ENCODE measurements around the gene SGO1. TPM values are rescaled to one million over a fixed set of nuclear protein-coding genes. Genes with fewer than 3 reads are reported as not detected.

The SGO1 gene

DNA sequence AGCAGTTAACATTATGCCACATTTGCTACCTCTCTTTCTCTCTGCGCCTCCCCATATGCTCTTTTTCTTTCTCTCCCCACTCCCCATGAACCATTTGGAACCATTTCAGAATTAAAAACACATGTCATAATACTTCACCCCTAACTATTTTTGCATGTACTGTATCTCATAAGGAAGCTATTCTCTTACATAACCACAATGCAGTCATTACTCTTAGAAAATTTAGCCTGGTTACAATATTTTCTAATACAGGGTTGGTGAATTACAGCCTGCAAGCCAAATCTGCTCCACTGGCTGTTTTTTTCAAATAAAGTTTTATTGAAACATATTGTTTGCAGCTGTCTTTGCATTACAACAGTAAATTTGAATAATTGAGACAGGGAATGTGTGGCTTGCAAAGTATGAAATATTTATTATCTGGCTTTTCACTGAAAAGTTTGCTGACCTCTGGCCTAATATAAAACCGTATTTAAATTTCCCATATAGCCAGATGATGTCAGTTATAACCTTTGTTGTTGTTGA, 62.8 kb downstream of the SGO1 start:
- Histone ChIP-seq H3K4me3 (replicated peaks; ENCODE audit: insufficient read depth, low read length) (no peak overlapping the region), H3K27ac (replicated peaks) (no peak overlapping the region), H3K27me3 (ENCODE audit: insufficient read depth, poor library complexity, severe bottlenecking) (no peaks in the 10 kb centered on the region)
- TF ChIP-seq SPI1 (IDR thresholded peaks at IDR 0.05; ENCODE audit: borderline replicate concordance, low read depth) (no peak), GABPA (IDR thresholded peaks at IDR 0.05; ENCODE audit: low read depth) (no peak)
- TF ChIP-seq, protein P1, sequence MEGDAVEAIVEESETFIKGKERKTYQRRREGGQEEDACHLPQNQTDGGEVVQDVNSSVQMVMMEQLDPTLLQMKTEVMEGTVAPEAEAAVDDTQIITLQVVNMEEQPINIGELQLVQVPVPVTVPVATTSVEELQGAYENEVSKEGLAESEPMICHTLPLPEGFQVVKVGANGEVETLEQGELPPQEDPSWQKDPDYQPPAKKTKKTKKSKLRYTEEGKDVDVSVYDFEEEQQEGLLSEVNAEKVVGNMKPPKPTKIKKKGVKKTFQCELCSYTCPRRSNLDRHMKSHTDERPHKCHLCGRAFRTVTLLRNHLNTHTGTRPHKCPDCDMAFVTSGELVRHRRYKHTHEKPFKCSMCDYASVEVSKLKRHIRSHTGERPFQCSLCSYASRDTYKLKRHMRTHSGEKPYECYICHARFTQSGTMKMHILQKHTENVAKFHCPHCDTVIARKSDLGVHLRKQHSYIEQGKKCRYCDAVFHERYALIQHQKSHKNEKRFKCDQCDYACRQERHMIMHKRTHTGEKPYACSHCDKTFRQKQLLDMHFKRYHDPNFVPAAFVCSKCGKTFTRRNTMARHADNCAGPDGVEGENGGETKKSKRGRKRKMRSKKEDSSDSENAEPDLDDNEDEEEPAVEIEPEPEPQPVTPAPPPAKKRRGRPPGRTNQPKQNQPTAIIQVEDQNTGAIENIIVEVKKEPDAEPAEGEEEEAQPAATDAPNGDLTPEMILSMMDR (IDR thresholded peaks at IDR 0.05; ENCODE audit: insufficient read depth, low read length) = no peak
- TF ChIP-seq, protein P2, sequence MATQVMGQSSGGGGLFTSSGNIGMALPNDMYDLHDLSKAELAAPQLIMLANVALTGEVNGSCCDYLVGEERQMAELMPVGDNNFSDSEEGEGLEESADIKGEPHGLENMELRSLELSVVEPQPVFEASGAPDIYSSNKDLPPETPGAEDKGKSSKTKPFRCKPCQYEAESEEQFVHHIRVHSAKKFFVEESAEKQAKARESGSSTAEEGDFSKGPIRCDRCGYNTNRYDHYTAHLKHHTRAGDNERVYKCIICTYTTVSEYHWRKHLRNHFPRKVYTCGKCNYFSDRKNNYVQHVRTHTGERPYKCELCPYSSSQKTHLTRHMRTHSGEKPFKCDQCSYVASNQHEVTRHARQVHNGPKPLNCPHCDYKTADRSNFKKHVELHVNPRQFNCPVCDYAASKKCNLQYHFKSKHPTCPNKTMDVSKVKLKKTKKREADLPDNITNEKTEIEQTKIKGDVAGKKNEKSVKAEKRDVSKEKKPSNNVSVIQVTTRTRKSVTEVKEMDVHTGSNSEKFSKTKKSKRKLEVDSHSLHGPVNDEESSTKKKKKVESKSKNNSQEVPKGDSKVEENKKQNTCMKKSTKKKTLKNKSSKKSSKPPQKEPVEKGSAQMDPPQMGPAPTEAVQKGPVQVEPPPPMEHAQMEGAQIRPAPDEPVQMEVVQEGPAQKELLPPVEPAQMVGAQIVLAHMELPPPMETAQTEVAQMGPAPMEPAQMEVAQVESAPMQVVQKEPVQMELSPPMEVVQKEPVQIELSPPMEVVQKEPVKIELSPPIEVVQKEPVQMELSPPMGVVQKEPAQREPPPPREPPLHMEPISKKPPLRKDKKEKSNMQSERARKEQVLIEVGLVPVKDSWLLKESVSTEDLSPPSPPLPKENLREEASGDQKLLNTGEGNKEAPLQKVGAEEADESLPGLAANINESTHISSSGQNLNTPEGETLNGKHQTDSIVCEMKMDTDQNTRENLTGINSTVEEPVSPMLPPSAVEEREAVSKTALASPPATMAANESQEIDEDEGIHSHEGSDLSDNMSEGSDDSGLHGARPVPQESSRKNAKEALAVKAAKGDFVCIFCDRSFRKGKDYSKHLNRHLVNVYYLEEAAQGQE (IDR thresholded peaks at IDR 0.05; ENCODE audit: insufficient replicate concordance, low read depth) = no peak
- DNase-seq (ENCODE audit: low read depth in 1 of 2, low spot score in 1 of 2) = no peak

DNA sequence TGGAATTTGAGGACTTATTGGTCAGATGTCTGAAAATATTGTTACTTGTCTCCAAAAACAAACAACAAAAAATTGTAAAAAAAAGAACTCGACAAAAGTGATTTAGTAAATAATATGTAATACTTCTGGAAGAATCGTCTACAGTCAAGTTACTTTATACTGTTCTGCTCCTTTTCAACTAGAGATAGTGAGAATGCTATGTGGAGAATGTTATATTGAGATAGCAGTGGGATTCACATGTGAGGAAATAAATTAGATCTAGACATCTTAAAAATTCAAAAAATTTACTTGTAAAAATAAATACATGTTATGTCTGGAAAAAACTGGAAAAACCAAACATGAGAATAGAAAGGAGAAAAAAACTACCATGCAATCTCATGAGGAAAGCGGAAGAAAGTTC, 64.9 kb downstream of the SGO1 start:
- Histone ChIP-seq H3K27me3 (ENCODE audit: insufficient read depth, poor library complexity, severe bottlenecking) (no peaks in the 10 kb centered on the region), H3K4me3 (replicated peaks; ENCODE audit: insufficient read depth, low read length) (no peak overlapping the region), H3K27ac (replicated peaks) (no peak overlapping the region)
- DNase-seq (ENCODE audit: low read depth in 1 of 2, low spot score in 1 of 2) = no peak
- TF ChIP-seq, protein P2 (IDR thresholded peaks at IDR 0.05; ENCODE audit: insufficient replicate concordance, low read depth) = no peak
- TF ChIP-seq POLR2AphosphoS5 (IDR thresholded peaks at IDR 0.05; ENCODE audit: low read depth) (no peak), SPI1 (IDR thresholded peaks at IDR 0.05; ENCODE audit: borderline replicate concordance, low read depth) (no peak), GABPA (IDR thresholded peaks at IDR 0.05; ENCODE audit: low read depth) (no peak)
- TF ChIP-seq, protein P1 (IDR thresholded peaks at IDR 0.05; ENCODE audit: insufficient read depth, low read length) = no peak

Small RNA genes within 50 kb of the gene (microRNA-seq; reads per million reads assigned to microRNA genes)
- not detected for gene MIR3135A

Measured in HL-60 (cell line).